Measurements from ENCODE around the gene PSMB9.
"Not testable (repeated sequence)": the region's sequence is repeated elsewhere in the genome, so short reads cannot be mapped to it uniquely, and the experiment has no call there.

DNA sequence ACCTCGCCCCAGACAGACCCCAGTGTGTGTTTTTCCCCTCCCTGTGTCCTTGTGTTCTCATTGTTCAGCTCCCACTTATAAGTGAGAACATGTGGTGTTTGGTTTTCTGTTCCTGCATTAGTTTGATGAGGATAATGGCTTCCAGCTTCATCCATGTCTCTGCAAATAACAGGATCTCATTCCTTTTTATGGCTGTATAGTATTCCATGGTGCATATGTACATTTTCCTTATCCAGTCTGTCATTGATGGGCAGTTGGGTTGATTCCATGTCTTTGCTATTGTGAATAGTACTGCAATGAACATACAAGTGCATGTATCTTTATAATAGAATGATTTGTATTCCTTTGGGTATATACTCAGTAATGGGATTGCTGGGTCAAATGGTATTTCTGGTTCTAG, 20.0 kb downstream of the PSMB9 start:
- not testable (repeated sequence) for TF ChIP-seq POLR2A (IDR thresholded peaks at IDR 0.05)
- TF ChIP-seq, protein P1, sequence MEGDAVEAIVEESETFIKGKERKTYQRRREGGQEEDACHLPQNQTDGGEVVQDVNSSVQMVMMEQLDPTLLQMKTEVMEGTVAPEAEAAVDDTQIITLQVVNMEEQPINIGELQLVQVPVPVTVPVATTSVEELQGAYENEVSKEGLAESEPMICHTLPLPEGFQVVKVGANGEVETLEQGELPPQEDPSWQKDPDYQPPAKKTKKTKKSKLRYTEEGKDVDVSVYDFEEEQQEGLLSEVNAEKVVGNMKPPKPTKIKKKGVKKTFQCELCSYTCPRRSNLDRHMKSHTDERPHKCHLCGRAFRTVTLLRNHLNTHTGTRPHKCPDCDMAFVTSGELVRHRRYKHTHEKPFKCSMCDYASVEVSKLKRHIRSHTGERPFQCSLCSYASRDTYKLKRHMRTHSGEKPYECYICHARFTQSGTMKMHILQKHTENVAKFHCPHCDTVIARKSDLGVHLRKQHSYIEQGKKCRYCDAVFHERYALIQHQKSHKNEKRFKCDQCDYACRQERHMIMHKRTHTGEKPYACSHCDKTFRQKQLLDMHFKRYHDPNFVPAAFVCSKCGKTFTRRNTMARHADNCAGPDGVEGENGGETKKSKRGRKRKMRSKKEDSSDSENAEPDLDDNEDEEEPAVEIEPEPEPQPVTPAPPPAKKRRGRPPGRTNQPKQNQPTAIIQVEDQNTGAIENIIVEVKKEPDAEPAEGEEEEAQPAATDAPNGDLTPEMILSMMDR (IDR thresholded peaks at IDR 0.05), result not testable (repeated sequence)
